ENCODE measurements around the gene FAM13A. TPM values are rescaled to one million over a fixed set of nuclear protein-coding genes. Genes with fewer than 3 reads are reported as not detected.

The FAM13A gene
- total RNA-seq, 4 donors from 2014 or later, result 17.7 to 80.3 (median 46.2) TPM

GRCh38 chr4:88794952-88795351 is 262.0 kb downstream of the FAM13A start:
- H3K9me3 ChIP-seq, result no peaks in the 10 kb centered on the region
- H3K4me3 ChIP-seq, result no peak overlapping the region
- H3K27me3 ChIP-seq, result no peaks in the 10 kb centered on the region
- H3K27ac ChIP-seq, result no peak overlapping the region
- no peaks in the 10 kb centered on the region for H3K4me1 ChIP-seq
- H3K36me3 ChIP-seq, result no peaks in the 10 kb centered on the region
- intact Hi-C loops (cut with DNase I; ENCODE audit: low total_unique reads), result no loop called here
- DNase-seq, result no peak
- TF ChIP-seq CTCF (IDR thresholded peaks at IDR 0.05) (no peak), POLR2A (IDR thresholded peaks at IDR 0.05) (no peak)

DNA sequence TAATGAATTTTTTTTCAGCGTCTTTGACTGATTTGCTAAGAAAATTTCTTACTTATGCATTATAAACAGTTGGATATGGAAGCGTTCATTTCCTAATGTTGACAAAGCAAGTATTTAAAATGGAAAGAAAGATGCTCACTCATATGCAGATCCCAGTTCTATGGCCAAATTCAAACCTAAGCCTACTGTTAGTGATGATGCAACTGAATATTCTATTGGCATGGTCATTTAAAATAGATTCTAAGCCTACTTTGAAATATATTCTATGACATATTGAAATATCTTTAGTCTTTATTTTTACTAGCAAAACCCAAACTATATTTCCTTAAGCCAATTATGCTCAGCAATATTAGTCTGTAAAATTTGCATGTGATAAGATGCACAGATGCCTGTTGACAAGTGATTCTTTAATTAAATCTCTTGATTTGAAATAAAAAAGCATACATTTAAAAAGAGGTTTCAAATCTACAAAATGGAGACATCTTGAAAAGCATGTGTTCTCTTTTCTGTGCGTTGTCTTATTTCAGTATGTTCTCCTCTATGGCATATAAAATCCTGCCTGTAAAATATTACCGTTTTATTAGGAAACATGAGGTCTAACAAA is 262.8 kb downstream of the FAM13A start:
- Histone ChIP-seq H3K4me1 (no peaks in the 10 kb centered on the region), H3K9me3 (no peaks in the 10 kb centered on the region), H3K27ac (no peak overlapping the region), H3K27me3 (no peaks in the 10 kb centered on the region), H3K36me3 (no peaks in the 10 kb centered on the region), H3K4me3 (no peak overlapping the region)
- intact Hi-C loops (cut with DNase I; ENCODE audit: low total_unique reads), result no loop called here
- TF ChIP-seq CTCF (IDR thresholded peaks at IDR 0.05) (no peak), POLR2A (IDR thresholded peaks at IDR 0.05) (no peak)
- DNase-seq, result no peak

DNA sequence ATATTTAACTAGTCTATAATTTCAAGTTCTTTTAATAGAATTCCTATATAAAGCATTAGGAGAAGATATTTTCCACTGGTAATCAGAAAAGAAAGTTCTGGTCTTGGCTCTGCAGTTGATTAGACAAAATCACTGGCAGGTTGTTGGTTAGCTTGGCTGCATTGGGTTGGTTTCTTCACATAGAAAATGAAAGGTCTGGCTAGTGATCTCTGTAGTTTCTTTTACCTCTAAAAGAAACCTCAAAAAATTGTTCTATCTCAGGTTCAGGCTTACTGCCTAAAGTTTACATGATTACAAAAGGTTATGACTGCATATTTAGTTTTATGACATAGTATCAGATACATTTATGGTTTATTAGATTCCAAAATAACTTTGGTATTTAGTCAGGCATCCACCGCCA is 263.5 kb downstream of the FAM13A start:
- no peak overlapping the region for H3K27ac ChIP-seq

GRCh38 chr4:88792821-88793220 is 264.2 kb downstream of the FAM13A start:
- Histone ChIP-seq H3K36me3 (no peaks in the 10 kb centered on the region), H3K9me3 (no peaks in the 10 kb centered on the region), H3K4me1 (no peaks in the 10 kb centered on the region), H3K27me3 (no peaks in the 10 kb centered on the region), H3K4me3 (no peak overlapping the region), H3K27ac (no peak overlapping the region)
- intact Hi-C loops (cut with DNase I; ENCODE audit: low total_unique reads), result no loop called here
- TF ChIP-seq POLR2A (IDR thresholded peaks at IDR 0.05), result no peak
- TF ChIP-seq CTCF (IDR thresholded peaks at IDR 0.05), result no peak
- DNase-seq, result no peak

More for the DNA sequence above, 263.5 kb downstream of the FAM13A start:
- Histone ChIP-seq H3K9me3 (no peaks in the 10 kb centered on the region), H3K4me1 (no peaks in the 10 kb centered on the region), H3K36me3 (no peaks in the 10 kb centered on the region), H3K27me3 (no peaks in the 10 kb centered on the region), H3K4me3 (no peak overlapping the region)
- TF ChIP-seq CTCF (IDR thresholded peaks at IDR 0.05), result no peak
- no peak for DNase-seq
- intact Hi-C loops (cut with DNase I; ENCODE audit: low total_unique reads), result no loop called here

GRCh38 chr4:88792268-88792781 is 264.7 kb downstream of the FAM13A start:
- Histone ChIP-seq H3K27me3 (no peaks in the 10 kb centered on the region), H3K36me3 (no peaks in the 10 kb centered on the region), H3K4me1 (no peaks in the 10 kb centered on the region), H3K4me3 (no peak overlapping the region), H3K9me3 (no peaks in the 10 kb centered on the region), H3K27ac (no peak overlapping the region)
- intact Hi-C loops (cut with DNase I; ENCODE audit: low total_unique reads), result no loop called here
- no peak for DNase-seq
- TF ChIP-seq CTCF (IDR thresholded peaks at IDR 0.05) (no peak), POLR2A (IDR thresholded peaks at IDR 0.05) (no peak)

Data from uterus (tissue), 4 donors.